ENCODE data around the gene TLE3. TPM values are rescaled to one million over a fixed set of nuclear protein-coding genes. Genes with fewer than 3 reads are reported as not detected.

Gene TLE3
- total and polyA plus RNA-seq, 2 of the 13 experiments (the other 11 are each of a cell fraction or from before 2014, with no cell fraction given) = 11.9 to 13.8 TPM

GRCh38 chr15:70023769-70024491 lies 73.8 kb downstream of the TLE3 start (continued):
- TF ChIP-seq, protein P1, sequence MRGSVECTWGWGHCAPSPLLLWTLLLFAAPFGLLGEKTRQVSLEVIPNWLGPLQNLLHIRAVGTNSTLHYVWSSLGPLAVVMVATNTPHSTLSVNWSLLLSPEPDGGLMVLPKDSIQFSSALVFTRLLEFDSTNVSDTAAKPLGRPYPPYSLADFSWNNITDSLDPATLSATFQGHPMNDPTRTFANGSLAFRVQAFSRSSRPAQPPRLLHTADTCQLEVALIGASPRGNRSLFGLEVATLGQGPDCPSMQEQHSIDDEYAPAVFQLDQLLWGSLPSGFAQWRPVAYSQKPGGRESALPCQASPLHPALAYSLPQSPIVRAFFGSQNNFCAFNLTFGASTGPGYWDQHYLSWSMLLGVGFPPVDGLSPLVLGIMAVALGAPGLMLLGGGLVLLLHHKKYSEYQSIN (CRISPR knock-in tag; IDR thresholded peaks at IDR 0.05; ENCODE audit: borderline replicate concordance) = no peak
- TF ChIP-seq ZNF703 (CRISPR knock-in tag; IDR thresholded peaks at IDR 0.05; ENCODE audit: borderline replicate concordance) = no peak
- no peak for TF ChIP-seq GATA4 (IDR thresholded peaks at IDR 0.05; ENCODE audit: borderline replicate concordance, low read depth)

- no peak for ATAC-seq
- DNase-seq (ENCODE audit: low spot score) = no peak
- in situ Hi-C loops (cut with HindIII; ENCODE audit: extremely low pct_ligation_motif_present, low pct_unique_long_range_greater_than_20kb) (no loop called here), intact Hi-C loops (cut with micrococcal nuclease; ENCODE audit: unreplicated experiment) (no loop called here)
- Histone ChIP-seq H3K27me3 (ENCODE audit: control insufficient read depth in 1 of 2, insufficient read depth in 2 of 2, low read length in 2 of 2) (peaks cover 5 to 61% of the 10 kb centered on the region in 2 experiments), H3K9ac (ENCODE audit: insufficient read depth, low read depth, low read length) (no peak overlapping the region), H4K20me1 (ENCODE audit: insufficient read depth, low read length) (no peaks in the 10 kb centered on the region), H3K4me1 (ENCODE audit: insufficient read depth, low read length) (no peaks in the 10 kb centered on the region), H3K9me3 (ENCODE audit: low read length) (no peaks in the 10 kb centered on the region), H3K27ac (ENCODE audit: extremely low read length, insufficient read depth, low read length) (no peak overlapping the region), H2AFZ (ENCODE audit: low read length) (no peak overlapping the region), H3K36me3 (replicated peaks in 1 of 2; ENCODE audit: control insufficient read depth in 1 of 2, insufficient read depth in 2 of 2, low read length in 2 of 2) (no peaks in the 10 kb centered on the region), H3K4me2 (ENCODE audit: low read depth, low read length) (no peak overlapping the region), H3K4me3 (replicated peaks in 1 of 3; ENCODE audit: insufficient read depth in 1 of 3, low read depth in 2 of 3, low read length in 3 of 3) (no peak overlapping the region), H3K79me2 (ENCODE audit: insufficient read depth, low read length) (no peaks in the 10 kb centered on the region)
- POLR2A ChIA-PET = no interaction called here
- FAIRE-seq = no peak
- TF ChIP-seq CREB1 (IDR thresholded peaks at IDR 0.05) (0 out of 2 replicates have a peak, but pooled peaks have one; percentile 8), CREB1 (CRISPR knock-in tag; IDR thresholded peaks at IDR 0.05) (no peak), SMAD9 (CRISPR knock-in tag; IDR thresholded peaks at IDR 0.05) (no peak), GATAD1 (CRISPR knock-in tag; IDR thresholded peaks at IDR 0.05) (no peak), RFX1 (IDR thresholded peaks at IDR 0.05) (0 out of 2 replicates have a peak, but pooled peaks have one; percentile 19)
- CTCF ChIA-PET (ENCODE audit: low intra/inter-chr PET ratio, low total read pairs) = no interaction called here
- WGBS (ENCODE audit: low lambda C conversion rate) = 20% methylated on average over 6 of the region's 7 CpGs
- BruUV-seq (replicated peaks) = no TSS peak
Measured at GRCh38 chr15:70023064-70023768, 74.5 kb downstream of the TLE3 start.
